Vagina (tissue), 2 donors: ENCODE measurements around the gene FTCDNL1. TPM values are rescaled to one million over a fixed set of nuclear protein-coding genes. Genes with fewer than 3 reads are reported as not detected.

ENCODE experiments used
- DNase-seq, 2 donors: peaks; one replicate each; pipeline ENCODE4 v3.0.0-alpha.2; 2017; ENCODE audit errors: extremely low spot score in 2 of 2
- H3K27ac ChIP-seq: fragments of 200-600 bp; sonication (generic); one replicate; pipeline ENCODE4 v1.5.1; 2019
- H3K27me3 ChIP-seq: fragments of 200-600 bp; sonication (generic); one replicate; pipeline ENCODE4 v1.5.1; 2019
- H3K36me3 ChIP-seq, 2 donors: fragments of 200-600 bp; sonication (generic); one replicate each; pipeline ENCODE4 v1.5.1; 2017 to 2019
- H3K4me1 ChIP-seq: fragments of 200-600 bp; sonication (generic); one replicate; pipeline ENCODE4 v1.5.1; 2019
- H3K4me3 ChIP-seq, 2 donors: fragments of 200-600 bp; sonication (generic); 1 replicate in 1 of 2; 2 replicates in 1 of 2; pipeline ENCODE4 v1.5.1; 2016 to 2019
- H3K9me3 ChIP-seq: fragments of 200-600 bp; sonication (generic); one replicate; pipeline ENCODE4 v1.5.1; 2019
- POLR2A ChIP-seq, 2 donors: fragments of 450-650 bp; IDR thresholded peaks; one replicate each; pipeline ENCODE4 v1.6.1; 2017; ENCODE audit warnings: antibody characterized with exemption in 2 of 2, mild to moderate bottlenecking in 2 of 2, moderate library complexity in 2 of 2
- POLR2AphosphoS5 ChIP-seq, 2 donors: sonication (generic); formaldehyde crosslinking; IDR thresholded peaks; one replicate each; pipeline ENCODE4 v1.9.0; 2017; ENCODE audit warnings: antibody characterized with exemption in 2 of 2, mild to moderate bottlenecking in 2 of 2, low read depth in 1 of 2; ENCODE audit not compliant: insufficient read depth in 1 of 2
- intact Hi-C: fragments of 100-400 bp; cut with DNase I; formaldehyde crosslinking; loops from one replicate; pipeline ENCODE4 v1.15.1; 2023
- total RNA-seq: library from RNA; depleted of rRNA; stranded (reverse); fragments of >200 nt; gene quantifications from one replicate; pipeline ENCODE4 v1.2.3, GENCODE V29; 2016
- TF ChIP-seq, protein P1 (sequence below), 3 experiments: fragments of 450-650 bp in 2 of 3; fragments of 200-600 bp in 1 of 3; sonication (generic) in 1 of 3; IDR thresholded peaks; one replicate each; pipeline ENCODE4 v1.5.1; 2017 to 2019; ENCODE audit warnings: antibody characterized with exemption in 3 of 3, mild to moderate bottlenecking in 2 of 3, moderate library complexity in 2 of 3

The FTCDNL1 gene
- total RNA-seq, 1 donor from 2014 or later: 2.5 TPM

DNA sequence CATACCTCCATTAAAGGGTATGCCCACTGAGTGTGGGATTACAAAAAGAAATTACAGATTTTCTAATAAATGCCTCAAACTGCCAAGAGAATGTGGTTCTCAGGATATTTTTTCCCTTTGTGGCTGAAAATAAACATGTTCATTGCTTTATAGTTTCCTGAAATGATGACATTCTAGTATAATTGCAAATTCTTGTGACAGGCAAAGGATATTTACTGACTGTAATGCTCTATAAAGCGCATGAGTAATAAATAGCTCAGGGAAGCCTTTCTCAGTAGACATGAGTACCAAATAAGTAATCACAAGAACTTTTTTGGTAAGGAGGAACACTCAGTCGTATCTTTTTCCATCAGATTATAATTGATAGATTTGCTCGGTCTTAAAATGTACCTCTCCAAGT lies 72.3 kb downstream of the FTCDNL1 start:
- Histone ChIP-seq H3K27ac (no peak overlapping the region), H3K9me3 (no peaks in the 10 kb centered on the region), H3K4me1 (no peaks in the 10 kb centered on the region), H3K36me3 (no peaks in the 10 kb centered on the region), H3K4me3 (no peak overlapping the region), H3K27me3 (no peaks in the 10 kb centered on the region)
- no peak for DNase-seq
- TF ChIP-seq POLR2A (IDR thresholded peaks at IDR 0.05) (no peak), POLR2AphosphoS5 (IDR thresholded peaks at IDR 0.05; ENCODE audit: insufficient read depth in 1 of 2, low read depth in 1 of 2) (no peak)
- TF ChIP-seq, protein P1, sequence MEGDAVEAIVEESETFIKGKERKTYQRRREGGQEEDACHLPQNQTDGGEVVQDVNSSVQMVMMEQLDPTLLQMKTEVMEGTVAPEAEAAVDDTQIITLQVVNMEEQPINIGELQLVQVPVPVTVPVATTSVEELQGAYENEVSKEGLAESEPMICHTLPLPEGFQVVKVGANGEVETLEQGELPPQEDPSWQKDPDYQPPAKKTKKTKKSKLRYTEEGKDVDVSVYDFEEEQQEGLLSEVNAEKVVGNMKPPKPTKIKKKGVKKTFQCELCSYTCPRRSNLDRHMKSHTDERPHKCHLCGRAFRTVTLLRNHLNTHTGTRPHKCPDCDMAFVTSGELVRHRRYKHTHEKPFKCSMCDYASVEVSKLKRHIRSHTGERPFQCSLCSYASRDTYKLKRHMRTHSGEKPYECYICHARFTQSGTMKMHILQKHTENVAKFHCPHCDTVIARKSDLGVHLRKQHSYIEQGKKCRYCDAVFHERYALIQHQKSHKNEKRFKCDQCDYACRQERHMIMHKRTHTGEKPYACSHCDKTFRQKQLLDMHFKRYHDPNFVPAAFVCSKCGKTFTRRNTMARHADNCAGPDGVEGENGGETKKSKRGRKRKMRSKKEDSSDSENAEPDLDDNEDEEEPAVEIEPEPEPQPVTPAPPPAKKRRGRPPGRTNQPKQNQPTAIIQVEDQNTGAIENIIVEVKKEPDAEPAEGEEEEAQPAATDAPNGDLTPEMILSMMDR (IDR thresholded peaks at IDR 0.05): no peak
- intact Hi-C loops: no loop called here

DNA sequence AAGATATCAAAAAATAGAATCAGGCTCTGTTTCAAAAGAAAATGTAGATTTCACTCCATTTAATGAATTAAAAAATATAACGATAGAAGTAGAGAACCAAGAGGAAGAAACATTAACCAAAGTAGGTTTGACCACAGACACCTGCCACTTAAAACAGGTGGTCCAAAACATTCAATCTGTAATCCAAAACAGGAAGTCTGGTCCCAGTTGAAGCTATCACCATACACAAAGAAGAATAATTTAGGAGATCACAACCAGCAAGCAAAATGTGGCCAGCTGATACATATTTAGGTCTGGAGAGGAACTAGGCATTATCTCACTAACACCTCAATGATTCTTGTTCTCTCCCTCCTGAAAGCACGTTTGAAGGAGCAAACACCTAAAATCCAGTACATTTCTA lies 73.1 kb downstream of the FTCDNL1 start:
- no peak overlapping the region for H3K4me3 ChIP-seq
- TF ChIP-seq, protein P1 (IDR thresholded peaks at IDR 0.05): no peak
- TF ChIP-seq POLR2AphosphoS5 (IDR thresholded peaks at IDR 0.05; ENCODE audit: insufficient read depth in 1 of 2, low read depth in 1 of 2) (no peak), POLR2A (IDR thresholded peaks at IDR 0.05) (no peak)
- H3K36me3 ChIP-seq: no peaks in the 10 kb centered on the region
- H3K27ac ChIP-seq: no peak overlapping the region
- no peaks in the 10 kb centered on the region for H3K27me3 ChIP-seq
- no peaks in the 10 kb centered on the region for H3K4me1 ChIP-seq
- H3K9me3 ChIP-seq: no peaks in the 10 kb centered on the region
- intact Hi-C loops: no loop called here
- no peak for DNase-seq

DNA sequence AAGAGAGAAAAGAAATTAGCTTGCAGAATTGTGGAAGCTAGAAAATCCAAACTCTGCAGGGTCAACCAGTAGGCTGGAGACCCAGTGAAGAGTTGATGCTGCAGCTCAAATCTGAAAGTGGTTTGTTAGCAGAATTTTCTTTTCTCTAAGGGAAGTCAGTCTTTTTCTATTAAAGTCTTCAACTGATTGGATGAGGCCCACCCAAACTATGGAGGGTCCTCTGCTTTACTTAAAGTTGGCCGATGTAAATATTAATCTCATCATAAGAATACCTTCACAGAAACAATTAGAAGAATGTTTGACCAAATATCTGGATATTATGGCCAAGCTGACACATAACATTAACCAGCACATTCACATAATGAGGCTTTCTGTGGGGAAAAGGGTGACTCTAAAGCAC lies 73.7 kb downstream of the FTCDNL1 start:
- Histone ChIP-seq H3K4me3 (no peak overlapping the region), H3K4me1 (no peaks in the 10 kb centered on the region), H3K9me3 (no peaks in the 10 kb centered on the region), H3K36me3 (no peaks in the 10 kb centered on the region), H3K27ac (no peak overlapping the region), H3K27me3 (no peaks in the 10 kb centered on the region)
- TF ChIP-seq POLR2AphosphoS5 (IDR thresholded peaks at IDR 0.05; ENCODE audit: insufficient read depth in 1 of 2, low read depth in 1 of 2): no peak
- TF ChIP-seq, protein P1 (IDR thresholded peaks at IDR 0.05): no peak
- no peak for TF ChIP-seq POLR2A (IDR thresholded peaks at IDR 0.05)
- intact Hi-C loops: no loop called here
- DNase-seq: no peak

DNA sequence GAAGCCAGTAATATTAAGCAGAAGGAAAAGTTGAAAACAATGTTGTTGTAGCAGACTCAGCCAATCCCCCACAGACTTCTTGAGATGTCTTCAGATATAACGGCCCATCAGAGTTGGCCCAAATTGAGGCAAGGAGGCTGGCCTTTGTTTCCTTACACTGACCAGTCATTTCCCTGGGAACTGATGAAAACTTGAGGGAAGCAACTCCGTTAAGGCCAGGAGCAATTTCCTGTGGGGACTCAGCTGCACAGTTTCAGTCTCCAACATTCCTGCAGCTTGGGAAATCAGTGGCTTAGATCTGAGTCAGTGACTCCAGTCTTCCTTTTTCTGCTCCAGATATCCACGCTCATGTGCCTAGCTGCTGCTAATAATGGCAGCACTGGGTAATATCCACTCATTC lies 75.7 kb downstream of the FTCDNL1 start:
- DNase-seq: no peak

More for the DNA sequence above, 75.7 kb downstream of the FTCDNL1 start:
- TF ChIP-seq, protein P1 (IDR thresholded peaks at IDR 0.05): no peak
- TF ChIP-seq POLR2A (IDR thresholded peaks at IDR 0.05): no peak
- TF ChIP-seq POLR2AphosphoS5 (IDR thresholded peaks at IDR 0.05; ENCODE audit: insufficient read depth in 1 of 2, low read depth in 1 of 2): no peak
- no peak overlapping the region for H3K4me3 ChIP-seq
- H3K9me3 ChIP-seq: no peaks in the 10 kb centered on the region
- no peaks in the 10 kb centered on the region for H3K27me3 ChIP-seq
- H3K27ac ChIP-seq: no peak overlapping the region
- no peaks in the 10 kb centered on the region for H3K4me1 ChIP-seq
- no peaks in the 10 kb centered on the region for H3K36me3 ChIP-seq
- intact Hi-C loops: no loop called here
